BLaER1 (cell line): ENCODE data around the gene ADCY6.

Experiments
- H3K27ac ChIP-seq: shearing (Covaris generic); formaldehyde crosslinking; 2 replicates; pipeline ENCODE4 v1.8.1; 2022
- H3K27me3 ChIP-seq: shearing (Covaris generic); formaldehyde crosslinking; 2 replicates; pipeline ENCODE4 v1.8.1; 2022
- H3K36me3 ChIP-seq: shearing (Covaris generic); formaldehyde crosslinking; 2 replicates; pipeline ENCODE4 v1.8.1; 2022
- H3K4me1 ChIP-seq: shearing (Covaris generic); formaldehyde crosslinking; 2 replicates; pipeline ENCODE4 v1.8.1; 2022
- H3K4me2 ChIP-seq: shearing (Covaris generic); formaldehyde crosslinking; 2 replicates; pipeline ENCODE4 v1.8.1; 2022
- H3K4me3 ChIP-seq: shearing (Covaris generic); formaldehyde crosslinking; 2 replicates; pipeline ENCODE4 v1.8.1; 2022
- H3K9ac ChIP-seq: shearing (Covaris generic); formaldehyde crosslinking; 2 replicates; pipeline ENCODE4 v1.8.1; 2022
- H3K9me3 ChIP-seq: shearing (Covaris generic); formaldehyde crosslinking; 2 replicates; pipeline ENCODE4 v1.8.1; 2022
- H4K20me1 ChIP-seq: shearing (Covaris generic); formaldehyde crosslinking; 2 replicates; pipeline ENCODE4 v1.8.1; 2022
- Cebpa-rat ChIP-seq: shearing (Covaris generic); IDR thresholded peaks from 2 replicates; pipeline ENCODE4 v1.8.1; 2022

The ADCY6 gene

DNA sequence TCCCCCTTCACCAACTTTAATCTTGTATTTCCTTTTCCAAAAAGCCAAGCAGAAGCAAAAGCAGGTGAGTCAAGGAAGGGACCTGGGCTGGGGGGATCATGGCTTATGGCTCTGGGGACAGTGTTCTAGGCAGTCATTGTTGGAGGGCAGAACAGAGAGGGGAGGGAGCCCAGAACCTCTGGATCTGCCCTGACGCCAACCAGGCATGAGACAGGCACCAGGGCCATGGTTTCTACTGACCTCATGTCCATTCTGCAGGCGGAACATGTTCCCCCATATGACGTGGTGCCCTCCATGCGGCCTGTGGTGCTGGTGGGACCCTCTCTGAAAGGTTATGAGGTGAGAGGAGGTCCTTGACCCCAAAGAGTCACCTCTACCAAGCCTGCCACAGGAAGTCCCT, 36.0 kb upstream of the ADCY6 start:
- Histone ChIP-seq H4K20me1 (peaks cover 89% of the 10 kb centered on the region), H3K27ac (no peak overlapping the region), H3K4me1 (peaks cover 13% of the 10 kb centered on the region), H3K9me3 (no peaks in the 10 kb centered on the region), H3K27me3 (no peaks in the 10 kb centered on the region), H3K4me2 (no peak overlapping the region), H3K4me3 (no peak overlapping the region), H3K9ac (no peak overlapping the region), H3K36me3 (peaks cover 89% of the 10 kb centered on the region)
- TF ChIP-seq Cebpa-rat = no peak

GRCh38 chr12:48824112-48824511, 35.2 kb upstream of the ADCY6 start:
- no peak overlapping the region for H3K9ac ChIP-seq
- no peak for TF ChIP-seq Cebpa-rat
- no peak overlapping the region for H3K4me3 ChIP-seq
- H4K20me1 ChIP-seq = peaks cover 89% of the 10 kb centered on the region
- no peak overlapping the region for H3K4me2 ChIP-seq
- H3K36me3 ChIP-seq = peaks cover 85% of the 10 kb centered on the region
- H3K27ac ChIP-seq = no peak overlapping the region
- peaks cover 19% of the 10 kb centered on the region for H3K4me1 ChIP-seq
- H3K27me3 ChIP-seq = no peaks in the 10 kb centered on the region
- H3K9me3 ChIP-seq = no peaks in the 10 kb centered on the region

- no peak for TF ChIP-seq Cebpa-rat
- Histone ChIP-seq H3K4me3 (no peak overlapping the region), H3K36me3 (peaks cover 77% of the 10 kb centered on the region), H3K4me2 (no peak overlapping the region), H4K20me1 (peaks cover 81% of the 10 kb centered on the region), H3K9me3 (no peaks in the 10 kb centered on the region), H3K9ac (no peak overlapping the region), H3K27ac (no peak overlapping the region), H3K4me1 (peaks cover 21% of the 10 kb centered on the region), H3K27me3 (no peaks in the 10 kb centered on the region)
Observed at GRCh38 chr12:48823281-48823680, 34.4 kb upstream of the ADCY6 start.

DNA sequence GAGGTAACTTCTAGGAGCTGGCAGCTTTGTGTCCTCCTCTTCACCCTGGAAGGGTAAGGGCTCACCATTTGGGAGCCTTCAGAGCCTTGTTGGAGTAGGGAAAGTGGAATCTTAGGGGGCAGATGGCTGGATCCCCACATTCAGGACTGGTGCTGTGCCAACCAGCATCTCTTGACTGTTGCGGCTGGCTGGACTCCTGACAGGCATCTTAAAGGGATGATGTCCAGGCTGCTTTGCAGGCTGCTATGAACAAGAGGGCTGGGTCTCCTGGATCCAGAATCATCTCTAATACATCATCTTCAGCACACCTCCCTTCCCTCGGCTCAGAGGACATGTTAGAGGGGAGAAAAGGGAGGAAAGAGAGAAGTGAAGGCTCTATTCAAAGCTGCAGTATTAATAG, 33.8 kb upstream of the ADCY6 start:
- no peaks in the 10 kb centered on the region for H3K27me3 ChIP-seq
- peaks cover 71% of the 10 kb centered on the region for H3K36me3 ChIP-seq
- H3K9ac ChIP-seq = no peak overlapping the region
- no peak overlapping the region for H3K4me2 ChIP-seq
- peaks cover 75% of the 10 kb centered on the region for H4K20me1 ChIP-seq
- TF ChIP-seq Cebpa-rat = no peak
- no peak overlapping the region for H3K4me3 ChIP-seq
- no peaks in the 10 kb centered on the region for H3K9me3 ChIP-seq
- no peak overlapping the region for H3K27ac ChIP-seq
- H3K4me1 ChIP-seq = peaks cover 23% of the 10 kb centered on the region

DNA sequence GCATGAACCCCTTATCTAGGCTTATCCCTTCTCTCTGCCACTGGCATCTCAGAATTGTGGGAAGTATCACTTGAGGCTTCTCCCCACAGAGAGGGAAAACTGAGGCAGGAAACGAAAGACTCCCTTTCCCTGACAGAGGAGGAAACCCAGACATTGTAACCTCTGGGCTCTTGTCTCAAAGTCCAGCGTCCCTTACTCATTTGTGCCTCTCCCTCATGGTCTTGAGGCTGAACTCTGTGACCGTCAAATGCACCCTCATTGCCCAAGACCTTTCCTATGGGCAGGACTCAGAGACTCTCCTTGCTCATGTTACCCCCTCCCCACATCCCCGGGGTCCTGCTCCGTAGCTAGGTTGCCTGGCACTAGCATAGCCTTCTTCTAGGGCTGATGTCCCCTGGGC, 33.2 kb upstream of the ADCY6 start:
- H3K27me3 ChIP-seq = no peaks in the 10 kb centered on the region
- no peak overlapping the region for H3K27ac ChIP-seq

DNA sequence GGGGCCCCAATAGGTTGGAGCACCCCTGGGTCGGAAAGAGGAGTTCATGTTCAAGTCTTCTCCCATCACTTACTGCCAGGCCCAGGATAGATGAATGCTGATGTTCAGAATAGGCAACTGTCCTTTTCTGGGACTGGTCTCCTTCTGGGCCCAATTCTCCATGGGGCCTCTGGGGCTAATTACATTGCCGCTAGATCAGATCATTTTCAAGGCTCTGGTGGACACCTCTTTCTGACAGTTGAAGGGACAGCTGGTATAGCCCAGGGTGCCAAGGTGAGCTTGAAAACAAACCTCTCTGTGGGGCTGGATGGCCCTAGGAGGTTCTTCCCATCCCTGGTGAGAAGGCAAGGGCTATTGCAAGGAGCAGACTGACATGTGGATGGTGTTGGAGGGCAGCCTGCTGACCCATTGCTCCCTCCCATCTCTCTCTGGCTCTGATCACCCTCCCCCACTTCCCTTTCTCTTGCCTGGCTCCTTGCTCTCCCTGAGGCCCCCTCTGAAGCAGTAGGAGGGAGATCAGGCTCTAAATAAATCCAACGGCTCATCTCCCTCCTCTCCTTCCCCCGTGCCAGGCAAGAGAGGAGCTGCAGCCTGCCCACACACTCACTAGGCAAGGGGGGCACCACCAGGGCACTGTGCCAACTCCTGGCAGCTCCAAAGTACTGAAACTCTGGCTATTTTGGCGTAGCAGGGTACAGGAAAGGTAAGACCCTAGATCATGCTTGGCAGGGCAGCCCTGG, 31.3 kb upstream of the ADCY6 start:
- no peak overlapping the region; the same call in 1 of the 2 replicates for H3K27ac ChIP-seq
- H3K36me3 ChIP-seq = peaks cover 45% of the 10 kb centered on the region
- H3K4me1 ChIP-seq = peaks cover 43% of the 10 kb centered on the region
- peaks cover 52% of the 10 kb centered on the region for H4K20me1 ChIP-seq
- no peak overlapping the region for H3K9ac ChIP-seq
- no peak overlapping the region; the same call in 1 of the 2 replicates for H3K4me3 ChIP-seq
- TF ChIP-seq Cebpa-rat = no peak
- peak overlapping the region; percentile 90 for H3K4me2 ChIP-seq
- H3K27me3 ChIP-seq = no peaks in the 10 kb centered on the region
- no peaks in the 10 kb centered on the region for H3K9me3 ChIP-seq

More for the DNA sequence above, 33.2 kb upstream of the ADCY6 start:
- H3K9ac ChIP-seq = no peak overlapping the region; the same call in 1 of the 2 replicates
- peaks cover 65% of the 10 kb centered on the region for H3K36me3 ChIP-seq
- H3K9me3 ChIP-seq = no peaks in the 10 kb centered on the region
- no peak overlapping the region for H3K4me3 ChIP-seq
- H4K20me1 ChIP-seq = peaks cover 69% of the 10 kb centered on the region
- peaks cover 29% of the 10 kb centered on the region for H3K4me1 ChIP-seq
- H3K4me2 ChIP-seq = no peak overlapping the region
- no peak for TF ChIP-seq Cebpa-rat

- H3K27me3 ChIP-seq = no peaks in the 10 kb centered on the region
- H3K9ac ChIP-seq = peak overlapping the region; percentile 84
- H3K4me1 ChIP-seq = peaks cover 47% of the 10 kb centered on the region
- peak overlapping the region; percentile 71 for H3K27ac ChIP-seq
- no peak for TF ChIP-seq Cebpa-rat
- H3K4me2 ChIP-seq = peak overlapping the region; percentile 90
- H3K36me3 ChIP-seq = peaks cover 34% of the 10 kb centered on the region
- peaks cover 46% of the 10 kb centered on the region for H4K20me1 ChIP-seq
- H3K4me3 ChIP-seq = peak overlapping the region; percentile 75
- H3K9me3 ChIP-seq = no peaks in the 10 kb centered on the region
Observed at GRCh38 chr12:48818831-48819590, 30.1 kb upstream of the ADCY6 start.

GRCh38 chr12:48817873-48818830, 29.3 kb upstream of the ADCY6 start, which contains the start of gene CACNB3:
Gene CACNB3 (plus strand): TSS chr12:48818496. CDS start chr12:48818930, 434 bp downstream.
- peak within 1 kb of the TSS; percentile 79 for H3K27ac ChIP-seq
- peaks cover 38% of the 10 kb centered on the region for H4K20me1 ChIP-seq
- peak within 1 kb of the TSS; percentile 84 for H3K9ac ChIP-seq
- H3K4me2 ChIP-seq = peak within 1 kb of the TSS; percentile 90
- peak within 1 kb of the TSS; percentile 75 for H3K4me3 ChIP-seq
- H3K27me3 ChIP-seq = no peaks in the 10 kb centered on the region
- no peak for TF ChIP-seq Cebpa-rat
- no peaks in the 10 kb centered on the region for H3K9me3 ChIP-seq
- peaks cover 56% of the 10 kb centered on the region for H3K4me1 ChIP-seq
- H3K36me3 ChIP-seq = peaks cover 25% of the 10 kb centered on the region

DNA sequence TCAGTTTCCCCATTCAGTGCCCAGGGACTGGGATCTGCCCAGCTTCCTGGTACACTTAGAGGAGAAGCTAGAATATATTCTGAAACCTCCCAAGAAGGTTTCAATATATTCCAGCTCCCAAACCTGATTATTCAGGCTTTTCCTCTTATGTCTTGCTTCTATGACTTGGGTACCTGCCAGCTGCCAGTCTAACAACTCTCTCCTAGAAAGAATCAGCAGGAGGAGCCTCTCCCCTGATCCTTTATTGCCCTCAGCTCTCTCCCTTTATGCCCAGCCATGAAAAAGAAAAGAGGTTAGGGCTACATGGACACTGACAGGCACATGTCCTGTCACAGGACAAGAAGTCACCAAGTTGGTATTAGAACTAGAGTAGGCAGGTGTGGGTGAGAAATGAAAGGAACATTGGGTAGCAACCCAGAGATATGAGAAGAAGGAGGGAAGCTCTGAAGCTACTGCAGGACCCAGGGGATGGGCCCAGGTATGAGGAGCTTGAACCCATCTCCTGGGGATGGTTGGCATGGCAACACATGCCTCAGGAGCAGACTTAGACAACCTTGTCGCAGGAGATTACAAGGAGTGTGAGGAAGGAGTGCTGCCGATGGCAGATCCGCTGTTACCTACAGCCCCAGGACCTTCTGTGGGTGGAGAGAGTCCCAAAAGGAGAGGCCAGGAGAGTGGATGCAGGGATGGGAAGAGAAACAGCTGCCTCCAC, 27.4 kb upstream of the ADCY6 start:
- Histone ChIP-seq H3K4me1 (peaks cover 65% of the 10 kb centered on the region), H3K9me3 (no peaks in the 10 kb centered on the region), H3K36me3 (0 out of 2 replicates have a peak, but pooled peaks cover 11% of the 10 kb centered on the region), H3K4me3 (peak overlapping the region; percentile 78), H3K9ac (peak overlapping the region; percentile 87), H3K4me2 (peak overlapping the region; percentile 90), H4K20me1 (peaks cover 20% of the 10 kb centered on the region), H3K27me3 (no peaks in the 10 kb centered on the region), H3K27ac (peak overlapping the region; percentile 87)
- TF ChIP-seq Cebpa-rat = no peak
